ENCODE results near the gene KCNK16. TPM values are rescaled to one million over a fixed set of nuclear protein-coding genes. Genes with fewer than 3 reads are reported as not detected.

The KCNK16 gene
- polyA plus RNA-seq, 3 donors, result not detected

- TF ChIP-seq CTCF (IDR thresholded peaks at IDR 0.05), result no peak
- H3K4me3 Mint-ChIP-seq, result no peak overlapping the region
- no peak overlapping the region for H3K27ac ChIP-seq (ENCODE audit: low read depth in 1 of 2, low read length in 2 of 2)
- H3K4me1 Mint-ChIP-seq, result peaks cover 15% of the 10 kb centered on the region
- intact Hi-C loops (cut with micrococcal nuclease), result no loop called here
- no peak overlapping the region for H2AFZ ChIP-seq (ENCODE audit: insufficient read depth, low read depth, low read length, poor library complexity, severe bottlenecking)
- H3K27me3 Mint-ChIP-seq (ENCODE audit: low read depth in 3 of 3), result no peaks in the 10 kb centered on the region
- H3K4me1 ChIP-seq (ENCODE audit: control insufficient read depth in 1 of 2, insufficient read depth in 2 of 2, low read length in 2 of 2), result peaks cover 7 to 12% of the 10 kb centered on the region in 2 donors
- WGBS (ENCODE audit: insufficient coverage), result no CpG with 5 or more reads among the region's 2 CpGs
- no peaks in the 10 kb centered on the region for H3K36me3 ChIP-seq (replicated peaks in 1 of 2; ENCODE audit: control insufficient read depth in 1 of 2, insufficient read depth in 2 of 2, low read length in 2 of 2)
- H3K9me3 ChIP-seq (replicated peaks in 1 of 2; ENCODE audit: control insufficient read depth in 1 of 2, insufficient read depth in 1 of 2, low read length in 2 of 2), result no peaks in the 10 kb centered on the region
- no peak overlapping the region for H3K9ac ChIP-seq (ENCODE audit: insufficient read depth, low read length, poor library complexity, severe bottlenecking)
- no peak for DNase-seq
- no peak overlapping the region for H3K27ac Mint-ChIP-seq
- no peak overlapping the region for H3K4me3 ChIP-seq (replicated peaks in 1 of 3; ENCODE audit: low read depth in 2 of 3, low read length in 3 of 3)
- no peaks in the 10 kb centered on the region for H4K20me1 ChIP-seq (ENCODE audit: insufficient read depth, low read length)
- no peaks in the 10 kb centered on the region for H3K27me3 ChIP-seq (ENCODE audit: control insufficient read depth in 2 of 2, insufficient read depth in 2 of 2, low read length in 2 of 2)
- no peaks in the 10 kb centered on the region for H3K9me3 Mint-ChIP-seq
- no peaks in the 10 kb centered on the region for H3K36me3 Mint-ChIP-seq
- H3K4me2 ChIP-seq (replicated peaks; ENCODE audit: extremely low read depth, low read length, poor library complexity, severe bottlenecking), result no peak overlapping the region
- no peaks in the 10 kb centered on the region for H3K79me2 ChIP-seq (ENCODE audit: insufficient read depth, low read length)
Observed at GRCh38 chr6:39266375-39266774, 56.1 kb downstream of the KCNK16 start.

Other genes with a start within 250 kb of the KCNK16 start
- 10 to 100 TPM in 2 of 3 donors, 1 to 10 TPM in 1; 4.3 to 15.5 (median 12.0) TPM for gene SAYSD1, start 207.5 kb downstream of the KCNK16 start, polyA plus RNA-seq
- under 1 TPM in 1 of 3 donors, not detected in 2; 0.09 TPM for gene KCNK5, start 93.2 kb downstream of the KCNK16 start, polyA plus RNA-seq
- gene KCNK17, start 8.3 kb downstream of the KCNK16 start, polyA plus RNA-seq, result not detected